Breast epithelium (tissue), 4 donors: ENCODE results near the gene IRF2BP2. TPM values are rescaled to one million over a fixed set of nuclear protein-coding genes. Genes with fewer than 3 reads are reported as not detected.

Experiments
- DNase-seq, 2 donors: peaks; one replicate each; pipeline ENCODE4 v3.0.0-alpha.2; 2019; ENCODE audit warnings: low spot score in 2 of 2
- H3K27ac ChIP-seq, 2 donors: fragments of 200-600 bp; sonication (generic) in 1 of 2; one replicate each; pipeline ENCODE4 v1.5.1; 2016 to 2019; ENCODE audit warnings: mild to moderate bottlenecking in 1 of 2
- H3K27me3 ChIP-seq, 2 donors: fragments of 200-600 bp; sonication (generic) in 1 of 2; one replicate each; pipeline versions ENCODE4 v1.5.1 to v1.6.0; 2017 to 2019; ENCODE audit warnings: control low read depth in 1 of 2, mild to moderate bottlenecking in 1 of 2
- H3K36me3 ChIP-seq: fragments of 200-600 bp; one replicate; pipeline ENCODE4 v1.5.1; 2019
- H3K4me1 ChIP-seq, 2 donors: fragments of 200-600 bp; sonication (generic); one replicate each; pipeline ENCODE4 v1.5.1; 2016 to 2019; ENCODE audit warnings: control low read depth in 1 of 2
- H3K4me3 ChIP-seq, 3 donors: fragments of 200-600 bp; sonication (generic); 1 replicate in 2 of 3; 2 replicates in 1 of 3; pipeline ENCODE4 v1.5.1; 2016 to 2019; ENCODE audit warnings: mild to moderate bottlenecking in 3 of 3, moderate library complexity in 2 of 3
- H3K9me3 ChIP-seq, 2 donors: fragments of 200-600 bp; sonication (generic) in 1 of 2; one replicate each; pipeline ENCODE4 v1.5.1; 2016 to 2019; ENCODE audit warnings: control low read depth in 1 of 2
- CTCF ChIP-seq, 3 donors: fragments of 450-650 bp; IDR thresholded peaks; one replicate each; pipeline ENCODE4 v1.5.1; 2016 to 2017; ENCODE audit warnings: antibody characterized with exemption in 3 of 3, mild to moderate bottlenecking in 3 of 3, moderate library complexity in 3 of 3
- POLR2A ChIP-seq: fragments of 450-650 bp; IDR thresholded peaks from one replicate; pipeline ENCODE4 v1.6.1; 2016; ENCODE audit warnings: antibody characterized with exemption, mild to moderate bottlenecking, moderate library complexity
- POLR2AphosphoS5 ChIP-seq, 3 donors: sonication (generic); formaldehyde crosslinking; IDR thresholded peaks; one replicate each; pipeline ENCODE4 v1.6.1; 2017; ENCODE audit warnings: antibody characterized with exemption in 3 of 3
- intact Hi-C: fragments of 100-400 bp; cut with DNase I; formaldehyde crosslinking; loops from one replicate; pipeline ENCODE4 v1.15.1; 2023; ENCODE audit warnings: low total_unique reads
- total RNA-seq, 3 donors: library from RNA; depleted of rRNA; stranded (reverse); fragments of >200 nt; gene quantifications; one replicate each; pipeline ENCODE4 v1.1.0, GENCODE V29; 2016

The IRF2BP2 gene
- 100 to 1,000 TPM in 1 of 3 donors, 10 to 100 TPM in 2; 60.3 to 108 (median 84.9) TPM for total RNA-seq

DNA sequence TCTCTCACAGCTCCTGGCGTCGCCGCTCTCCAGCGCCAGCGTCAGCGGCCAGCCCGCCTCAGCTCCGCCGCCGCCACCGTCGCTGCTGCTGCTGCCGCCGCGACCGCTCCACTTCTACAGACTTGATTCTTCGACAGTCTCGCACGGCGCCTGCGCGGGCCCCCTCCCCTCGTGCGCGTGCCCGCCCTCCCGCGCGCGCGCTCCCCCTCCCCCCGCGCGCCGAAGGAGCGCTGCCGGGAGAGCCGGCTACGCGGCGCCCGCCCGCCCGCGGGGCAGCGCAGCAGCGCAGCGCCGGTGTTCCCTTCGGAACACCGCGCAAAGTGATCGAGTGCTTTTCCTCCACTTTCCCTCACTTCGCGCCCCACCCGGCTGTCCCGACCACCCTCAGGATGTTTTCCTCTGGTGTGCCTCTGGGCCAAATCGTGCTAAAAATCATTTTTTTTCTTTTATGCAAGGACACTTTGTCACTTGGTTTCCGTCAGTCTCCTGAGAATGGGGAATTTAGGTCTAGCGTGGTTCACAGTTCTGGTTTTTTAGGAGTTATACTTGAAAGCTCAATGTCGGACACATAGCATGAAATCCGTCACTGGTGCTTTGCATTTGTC, at the start of gene IRF2BP2:
Gene IRF2BP2, minus strand, starts transcription at position 118 of the 605 bp plus-strand sequence. CDS start 684 bp downstream, outside the sequence.
- Histone ChIP-seq H3K36me3 (peaks cover 5% of the 10 kb centered on the region), H3K27ac (peak within 1 kb of the TSS; percentile 98 to 100), H3K4me1 (peaks cover 5 to 22% of the 10 kb centered on the region in 2 donors), H3K4me3 (peak within 1 kb of the TSS; percentile 77 to 90 (median 80)), H3K27me3 (no peaks in the 10 kb centered on the region), H3K9me3 (no peaks in the 10 kb centered on the region)
- TF ChIP-seq CTCF (IDR thresholded peaks at IDR 0.05) (no peak), POLR2A (peak; percentile 73), POLR2AphosphoS5 (IDR thresholded peaks at IDR 0.05) (peak; percentile 40 to 83 (median 59))
- intact Hi-C loops, result no loop called here
- DNase-seq, result peak; percentile 81

DNA sequence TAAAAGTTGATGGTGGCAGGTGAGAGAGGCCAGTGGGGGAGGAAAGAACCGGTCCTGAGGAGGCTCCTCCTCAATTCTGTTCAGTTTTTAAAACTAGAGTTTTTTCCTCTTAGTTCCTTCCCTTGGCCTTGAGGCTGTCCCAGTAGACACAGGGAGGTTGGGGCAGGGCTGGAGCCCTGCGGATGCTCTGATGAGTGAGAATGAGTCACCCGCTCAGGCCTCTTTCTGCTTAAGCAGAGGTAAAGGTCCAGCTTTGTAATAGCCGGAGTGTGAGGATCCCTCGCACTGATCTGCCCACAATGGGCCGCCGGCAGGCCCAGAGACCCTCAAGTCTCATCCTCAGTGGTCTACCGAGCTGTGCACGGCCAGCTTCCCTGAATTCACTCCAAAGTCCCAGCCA, 49.6 kb upstream of the IRF2BP2 start:
- no peak for DNase-seq
- TF ChIP-seq POLR2A (no peak), CTCF (IDR thresholded peaks at IDR 0.05) (no peak), POLR2AphosphoS5 (IDR thresholded peaks at IDR 0.05) (no peak)
- H3K27ac ChIP-seq, result peak overlapping the region; percentile 78 to 80
- no peaks in the 10 kb centered on the region for H3K9me3 ChIP-seq
- H3K4me1 ChIP-seq, result peaks cover 0 to 20% of the 10 kb centered on the region in 2 donors
- H3K36me3 ChIP-seq, result no peaks in the 10 kb centered on the region
- H3K4me3 ChIP-seq, result no peak overlapping the region
- H3K27me3 ChIP-seq, result no peaks in the 10 kb centered on the region
- intact Hi-C loops, result no loop called here

- peak; percentile 83 to 95 for DNase-seq
- intact Hi-C loops, result no loop called here
- H3K36me3 ChIP-seq, result no peaks in the 10 kb centered on the region
- H3K9me3 ChIP-seq, result no peaks in the 10 kb centered on the region
- no peak overlapping the region for H3K4me3 ChIP-seq
- peak; percentile 64 to 90 (median 67) for TF ChIP-seq POLR2AphosphoS5 (IDR thresholded peaks at IDR 0.05)
- TF ChIP-seq CTCF (IDR thresholded peaks at IDR 0.05), result no peak
- no peak for TF ChIP-seq POLR2A
- H3K4me1 ChIP-seq, result peaks cover 0 to 20% of the 10 kb centered on the region in 2 donors
- H3K27ac ChIP-seq, result peak overlapping the region; percentile 78 to 80
- no peaks in the 10 kb centered on the region for H3K27me3 ChIP-seq
Observed at GRCh38 chr1:234658138-234658537, 48.2 kb upstream of the IRF2BP2 start.

DNA sequence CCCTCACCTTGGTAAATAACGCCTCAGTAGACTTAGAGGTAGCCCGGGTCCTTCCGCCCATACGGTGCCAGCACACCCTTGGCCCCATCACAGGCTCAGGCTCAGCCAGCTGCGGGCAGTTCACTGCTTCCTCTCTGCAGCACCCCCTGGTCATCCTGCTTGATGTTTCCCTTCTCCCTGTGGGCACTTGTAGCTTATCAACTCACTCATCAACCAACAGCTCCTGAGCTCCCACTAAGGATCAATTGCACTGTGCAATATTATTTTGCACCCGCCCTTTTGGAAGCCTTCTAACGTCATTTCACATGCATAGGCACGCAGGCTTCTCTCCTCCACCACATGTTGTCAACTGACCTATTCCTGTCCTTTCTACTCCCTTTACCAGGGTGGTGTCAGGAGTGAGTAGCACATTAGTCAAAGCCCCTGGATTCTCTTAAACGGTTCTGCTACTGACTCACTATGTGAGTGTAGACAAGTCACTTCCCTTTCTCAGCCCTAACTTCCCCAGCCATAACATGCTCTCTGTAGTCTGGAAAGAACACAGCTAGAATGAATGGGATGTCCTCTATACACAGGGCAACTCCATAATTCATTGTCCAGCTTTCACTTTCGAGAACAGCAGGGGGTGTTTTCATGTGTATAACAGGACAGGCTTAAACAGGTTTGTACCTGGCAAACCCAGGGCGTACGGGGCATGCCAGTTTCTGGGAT, 47.1 kb upstream of the IRF2BP2 start:
- Histone ChIP-seq H3K27me3 (no peaks in the 10 kb centered on the region), H3K36me3 (no peaks in the 10 kb centered on the region), H3K27ac (peak overlapping the region; percentile 78 to 80), H3K9me3 (no peaks in the 10 kb centered on the region), H3K4me3 (no peak overlapping the region), H3K4me1 (peaks cover 0 to 20% of the 10 kb centered on the region in 2 donors)
- TF ChIP-seq CTCF (IDR thresholded peaks at IDR 0.05) (no peak), POLR2A (no peak), POLR2AphosphoS5 (IDR thresholded peaks at IDR 0.05) (no peak)
- intact Hi-C loops, result loop anchor here (1.0 kb wide), 1 partner anchor 13 kb away; no protein-coding TSS in a partner anchor
- DNase-seq, result peak in 1 of 2 donors; percentile 59
